ENCODE data around the gene GPR65.

Gene GPR65

GRCh38 chr14:87998482-87998881 is 6.5 kb upstream of the GPR65 start:
- TF ChIP-seq USF1 (IDR thresholded peaks at IDR 0.05) (no peak), MAX (IDR thresholded peaks at IDR 0.05) (no peak), TEAD4 (IDR thresholded peaks at IDR 0.05) (no peak), FOXM1 (IDR thresholded peaks at IDR 0.05; ENCODE audit: borderline replicate concordance, low read depth) (no peak), REST (IDR thresholded peaks at IDR 0.05; ENCODE audit: low read depth) (no peak), RAD21 (IDR thresholded peaks at IDR 0.05; ENCODE audit: low read depth) (no peak), EGR1 (IDR thresholded peaks at IDR 0.05) (no peak)

- TF ChIP-seq RAD21 (IDR thresholded peaks at IDR 0.05; ENCODE audit: low read depth) (no peak), TEAD4 (IDR thresholded peaks at IDR 0.05) (no peak), MAX (IDR thresholded peaks at IDR 0.05) (no peak), CREB1 (IDR thresholded peaks at IDR 0.05; ENCODE audit: low read depth) (no peak), REST (IDR thresholded peaks at IDR 0.05; ENCODE audit: low read depth) (no peak), TCF12 (IDR thresholded peaks at IDR 0.05; ENCODE audit: low read depth) (no peak), EGR1 (IDR thresholded peaks at IDR 0.05) (no peak), YY1 (IDR thresholded peaks at IDR 0.05; ENCODE audit: low read depth) (no peak), EP300 (IDR thresholded peaks at IDR 0.05; ENCODE audit: borderline replicate concordance) (no peak), USF1 (IDR thresholded peaks at IDR 0.05) (no peak), NFIC (IDR thresholded peaks at IDR 0.05) (no peak), TAF1 (IDR thresholded peaks at IDR 0.05; ENCODE audit: low read depth) (no peak)
Measured at GRCh38 chr14:87999277-87999676, 5.7 kb upstream of the GPR65 start.

GRCh38 chr14:88002421-88003075 is 2.4 kb upstream of the GPR65 start:
- TF ChIP-seq MAX (IDR thresholded peaks at IDR 0.05) (no peak), NFIC (IDR thresholded peaks at IDR 0.05) (no peak), EGR1 (IDR thresholded peaks at IDR 0.05) (no peak), CREB1 (IDR thresholded peaks at IDR 0.05; ENCODE audit: low read depth) (no peak), FOXM1 (IDR thresholded peaks at IDR 0.05; ENCODE audit: borderline replicate concordance, low read depth) (no peak), TEAD4 (IDR thresholded peaks at IDR 0.05) (no peak)

- no peak for TF ChIP-seq CEBPB (IDR thresholded peaks at IDR 0.05)
- no peak for TF ChIP-seq TCF12 (IDR thresholded peaks at IDR 0.05; ENCODE audit: low read depth)
- TF ChIP-seq FOXM1 (IDR thresholded peaks at IDR 0.05; ENCODE audit: borderline replicate concordance, low read depth), result no peak
Measured at GRCh38 chr14:88003425-88003824, 1.5 kb upstream of the GPR65 start.

- TF ChIP-seq CREB1 (IDR thresholded peaks at IDR 0.05; ENCODE audit: low read depth) (no peak), USF1 (IDR thresholded peaks at IDR 0.05) (no peak), MAX (IDR thresholded peaks at IDR 0.05) (no peak), TAF1 (IDR thresholded peaks at IDR 0.05; ENCODE audit: low read depth) (no peak), FOXM1 (IDR thresholded peaks at IDR 0.05; ENCODE audit: borderline replicate concordance, low read depth) (no peak), NFIC (IDR thresholded peaks at IDR 0.05) (no peak), EP300 (IDR thresholded peaks at IDR 0.05; ENCODE audit: borderline replicate concordance) (no peak), RAD21 (IDR thresholded peaks at IDR 0.05; ENCODE audit: low read depth) (no peak), CEBPB (IDR thresholded peaks at IDR 0.05) (no peak), REST (IDR thresholded peaks at IDR 0.05; ENCODE audit: low read depth) (no peak), ZBTB7A (IDR thresholded peaks at IDR 0.05; ENCODE audit: low read depth) (no peak), EGR1 (IDR thresholded peaks at IDR 0.05) (no peak), TEAD4 (IDR thresholded peaks at IDR 0.05) (no peak), TCF12 (IDR thresholded peaks at IDR 0.05; ENCODE audit: low read depth) (no peak), YY1 (IDR thresholded peaks at IDR 0.05; ENCODE audit: low read depth) (no peak)
Measured at GRCh38 chr14:88004506-88005036, 364 bp upstream of the GPR65 start.
